NOMO-1 treated with DMSO at 0.1 percent for 48 hours (cell line): ENCODE results near the gene CD34.

ENCODE experiments used
- DNase-seq: peaks from one replicate; lab custom pipeline; 2025; ENCODE audit not compliant: unreplicated experiment; lab: John Stamatoyannopoulos, UW

Gene CD34

DNA sequence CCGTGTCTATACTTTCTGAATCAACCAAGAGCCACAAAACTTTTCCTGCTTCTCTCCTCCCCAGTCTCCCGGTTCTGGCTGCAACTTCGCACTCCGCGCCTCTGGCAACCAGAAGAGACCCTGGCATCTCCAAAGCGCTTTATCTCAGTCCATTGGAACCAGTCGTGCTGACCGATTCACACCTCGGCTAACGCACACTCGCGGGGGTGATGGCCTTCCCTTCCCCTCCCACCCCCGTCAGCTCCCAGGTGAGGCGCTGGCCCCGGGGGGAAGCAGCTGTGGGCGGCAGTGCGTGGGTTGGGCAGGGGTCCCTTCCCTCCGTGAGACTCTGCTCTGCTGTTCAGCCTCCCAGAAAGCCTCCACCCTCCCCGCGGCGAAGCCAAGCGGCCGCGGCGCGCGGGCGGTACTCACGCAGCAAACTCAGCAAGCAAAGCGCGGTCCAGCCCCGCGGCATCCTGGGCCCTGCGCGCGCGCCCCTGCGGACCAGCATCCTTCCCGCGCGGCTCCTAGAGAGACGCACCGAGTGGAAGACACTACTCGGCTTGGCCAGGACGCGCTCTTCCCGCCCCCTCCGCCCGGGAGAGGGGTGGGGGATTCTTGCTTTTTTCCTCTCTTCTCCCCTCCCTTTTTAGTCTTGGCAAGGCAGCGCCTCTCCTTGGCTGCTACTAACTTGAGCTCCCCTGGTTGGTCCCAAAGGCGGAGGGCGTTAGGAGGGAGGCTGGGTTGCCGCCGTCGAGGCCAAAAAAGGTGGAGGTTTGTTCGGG is at the start of gene CD34:
CD34 (minus strand) TSS at position 535 of the 764 bp plus-strand sequence; CDS start at position 490, 45 bp downstream.
- DNase-seq = no peak

DNA sequence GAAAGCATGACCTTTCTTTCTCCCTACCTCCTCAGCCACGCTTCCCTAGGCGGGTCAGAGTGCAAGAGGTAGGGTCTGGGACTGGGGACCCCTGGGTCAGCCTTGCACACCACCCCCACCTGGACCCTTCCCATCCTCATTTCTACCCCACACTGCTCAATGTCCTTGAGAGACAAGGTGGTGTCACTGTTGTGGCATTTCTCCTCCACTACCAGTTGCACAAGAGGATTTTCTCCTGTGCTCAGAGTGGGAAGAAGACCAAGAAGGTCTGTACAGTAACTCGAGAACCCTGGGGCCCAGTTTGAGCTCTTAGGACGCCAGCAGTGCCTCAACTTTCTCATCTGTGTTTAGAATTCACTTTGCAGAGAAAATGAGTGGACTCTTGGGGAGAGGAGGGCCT is 49.4 kb upstream of the CD34 start:
- DNase-seq = no peak

DNA sequence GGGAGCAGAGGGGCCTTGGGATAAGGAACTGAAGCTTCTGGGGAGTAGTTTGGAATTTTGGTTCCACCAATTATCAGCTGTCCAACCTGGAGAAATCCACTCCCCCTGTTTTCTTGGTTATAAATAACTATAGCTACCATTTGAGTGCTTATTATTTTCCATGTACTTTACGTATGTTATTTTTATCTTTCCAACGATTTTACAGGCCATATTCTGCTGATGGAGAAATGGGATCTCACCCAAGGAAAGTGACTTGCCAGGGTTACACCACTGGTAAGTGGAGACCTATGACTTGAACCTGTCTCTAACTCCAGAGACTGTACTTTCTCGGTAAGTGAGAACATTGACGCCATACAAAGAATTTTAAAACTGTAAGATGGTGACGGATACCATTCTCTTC is 49.0 kb upstream of the CD34 start:
- no peak for DNase-seq

GRCh38 chr1:207959141-207959825 is 48.4 kb upstream of the CD34 start:
- DNase-seq = no peak

GRCh38 chr1:207958376-207959139 is 47.6 kb upstream of the CD34 start:
- no peak for DNase-seq

GRCh38 chr1:207956986-207957385 is 46.1 kb upstream of the CD34 start:
- no peak for DNase-seq

DNA sequence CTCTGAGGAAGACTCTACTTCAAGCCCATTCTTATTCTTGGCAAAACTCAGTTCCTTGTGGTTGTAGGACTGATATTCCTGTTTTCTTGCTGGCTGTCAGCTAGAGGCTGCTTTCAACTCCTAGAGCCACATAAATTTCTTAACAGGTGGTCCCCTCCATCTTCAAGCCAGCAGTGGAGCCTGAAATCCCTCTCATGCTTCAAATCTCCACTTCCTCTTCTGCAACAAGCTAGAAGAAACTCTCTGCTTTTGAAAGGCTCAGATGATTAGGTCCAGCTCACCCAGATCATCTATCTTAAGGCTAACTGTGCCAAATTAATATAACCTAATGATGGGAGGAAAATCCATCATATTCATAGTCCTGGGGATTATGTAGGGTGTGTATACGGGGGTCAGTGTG is 43.2 kb upstream of the CD34 start:
- DNase-seq = no peak

DNA sequence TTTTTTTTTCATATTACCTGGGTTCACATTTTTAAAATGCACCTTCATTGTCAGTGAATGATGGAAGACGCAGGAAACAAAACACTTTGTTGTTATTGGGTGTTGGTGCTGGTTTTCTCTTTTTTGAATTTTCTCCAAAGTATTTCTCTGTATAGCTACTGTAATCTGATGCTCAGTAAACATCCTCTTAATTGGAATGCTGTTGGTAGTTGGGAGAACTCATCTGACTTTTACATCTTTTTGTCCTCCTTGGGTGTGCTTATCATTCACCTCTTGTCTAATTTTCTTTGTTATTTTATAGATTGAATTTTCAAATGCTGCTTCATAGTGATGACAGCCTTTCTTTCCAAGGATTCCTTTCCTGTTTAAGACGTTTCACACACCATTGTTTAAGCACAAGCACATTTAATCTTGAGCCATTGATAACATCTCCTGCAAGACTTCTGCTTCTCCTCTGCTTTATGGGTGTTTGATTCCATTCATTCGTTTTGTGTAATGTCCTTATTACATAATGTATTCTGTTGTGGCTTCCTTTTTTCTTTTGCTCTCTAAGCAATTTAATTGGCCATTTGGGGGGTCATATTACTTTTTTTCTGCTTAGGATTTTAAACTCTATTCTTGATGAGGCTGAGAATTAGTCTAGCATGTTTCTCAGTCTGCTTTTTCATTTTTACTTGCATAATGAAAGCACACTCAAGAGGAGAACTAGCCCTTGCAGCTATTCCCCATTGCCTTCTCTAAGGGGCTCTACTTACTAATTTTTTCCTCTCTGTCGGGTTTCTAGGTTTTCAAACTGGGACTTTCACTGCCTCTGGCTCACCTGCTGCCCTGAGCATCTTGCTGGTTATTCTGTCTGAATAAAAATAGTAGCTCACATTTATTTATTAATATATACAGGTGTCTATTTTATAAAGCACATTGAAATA is 42.0 kb upstream of the CD34 start:
- DNase-seq = peak; percentile 66

DNA sequence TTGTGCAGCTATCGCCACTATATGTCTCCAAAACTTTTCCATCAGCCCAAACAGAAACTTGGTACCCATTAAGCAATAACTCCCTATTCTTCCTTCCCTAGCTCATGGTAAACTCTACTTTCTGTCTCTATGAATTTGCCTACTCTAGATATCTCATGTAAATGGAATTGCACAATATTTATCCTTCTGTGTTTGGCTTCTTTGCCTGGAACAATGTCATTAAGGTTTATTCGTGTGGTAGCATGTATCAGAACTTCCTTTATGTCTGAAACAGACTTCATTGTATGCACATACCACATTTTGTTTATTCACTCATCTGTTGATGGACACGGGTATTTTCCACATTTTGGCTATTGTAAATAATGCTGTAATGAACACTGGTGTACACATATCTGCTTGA is 40.7 kb upstream of the CD34 start:
- DNase-seq = no peak

DNA sequence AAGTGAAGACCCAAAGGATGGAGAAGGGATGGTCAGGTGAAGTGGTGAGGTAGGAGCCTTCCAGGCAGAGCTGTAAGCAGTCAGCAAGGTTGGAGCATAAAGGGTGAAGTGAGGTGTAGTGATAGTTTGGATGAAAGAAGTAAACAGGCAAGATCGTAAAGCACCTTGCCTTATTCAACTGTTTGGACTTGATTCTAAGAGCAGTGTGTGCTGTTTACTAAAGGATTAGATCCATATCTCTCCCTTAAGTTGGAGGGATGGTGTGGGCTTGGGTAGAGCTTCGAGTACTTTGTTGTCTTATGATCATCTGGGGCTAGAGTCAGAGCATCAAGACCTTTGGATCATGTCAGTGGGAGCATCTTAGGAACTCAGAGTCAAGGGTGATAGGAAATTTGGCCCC is 39.8 kb upstream of the CD34 start:
- DNase-seq = no peak

- DNase-seq = no peak
These were observed 38.8 kb upstream of the CD34 start for GRCh38 chr1:207949571-207950195.

- no peak for DNase-seq
These were observed 37.8 kb upstream of the CD34 start for GRCh38 chr1:207948536-207949250.

DNA sequence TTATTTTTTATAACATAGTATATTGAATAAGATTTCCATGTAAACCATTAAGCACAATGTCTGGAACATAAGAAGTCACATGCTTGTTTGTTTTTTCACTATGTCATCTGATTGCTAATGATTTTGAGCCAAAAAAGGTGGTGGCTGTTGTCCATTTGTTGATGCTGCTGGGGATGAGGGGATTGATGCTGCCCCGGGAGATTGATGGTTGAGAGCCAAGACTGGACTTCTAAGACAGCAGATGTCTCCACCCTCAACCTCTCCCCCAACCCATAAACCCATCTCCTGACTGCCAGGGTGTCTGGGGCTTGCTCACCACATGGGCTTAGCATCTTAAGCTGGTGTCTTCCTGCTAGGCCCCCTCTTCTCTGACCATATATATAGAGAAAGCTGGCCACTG is 35.8 kb upstream of the CD34 start:
- DNase-seq = no peak

DNA sequence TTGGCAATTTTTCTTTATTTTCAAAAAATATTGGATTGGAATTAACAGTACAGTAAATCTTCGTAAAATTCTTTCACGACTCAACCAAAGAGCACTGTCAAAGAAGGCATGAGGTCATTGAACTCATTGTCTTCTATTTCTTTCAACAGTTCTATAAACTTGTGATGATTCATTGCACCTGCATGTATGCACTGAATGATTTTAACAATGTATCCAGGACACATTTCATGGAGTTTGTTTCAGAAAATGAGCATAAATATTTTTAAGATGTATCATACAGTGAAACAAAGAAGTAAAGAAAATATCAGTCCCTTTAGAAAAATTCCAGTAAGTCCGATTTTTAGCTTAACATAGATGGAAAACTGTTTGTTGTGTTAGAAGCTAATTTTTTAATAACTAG is 33.6 kb upstream of the CD34 start:
- no peak for DNase-seq

DNA sequence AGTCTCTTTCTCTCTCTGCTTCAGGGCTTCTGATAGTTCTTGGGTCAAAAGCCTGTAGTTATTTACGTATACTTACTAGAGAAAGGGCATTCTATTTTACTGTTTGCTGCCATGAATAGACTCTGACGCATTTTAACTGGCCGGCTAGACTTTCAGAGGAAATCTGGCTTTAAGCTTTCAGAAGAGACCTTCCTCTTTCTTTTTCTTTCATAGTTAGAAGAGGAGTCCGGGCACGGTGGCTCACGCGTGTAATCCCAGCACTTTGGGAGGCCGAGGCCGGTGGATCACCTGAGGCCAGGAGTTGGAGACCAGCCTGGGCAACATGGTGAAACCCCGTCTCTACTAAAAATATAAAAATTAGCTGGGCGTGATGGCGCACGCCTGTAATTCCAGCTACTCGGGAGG is 31.4 kb upstream of the CD34 start:
- DNase-seq = peak; percentile 68

- DNase-seq = no peak
These were observed 30.7 kb upstream of the CD34 start for GRCh38 chr1:207941665-207942064.

DNA sequence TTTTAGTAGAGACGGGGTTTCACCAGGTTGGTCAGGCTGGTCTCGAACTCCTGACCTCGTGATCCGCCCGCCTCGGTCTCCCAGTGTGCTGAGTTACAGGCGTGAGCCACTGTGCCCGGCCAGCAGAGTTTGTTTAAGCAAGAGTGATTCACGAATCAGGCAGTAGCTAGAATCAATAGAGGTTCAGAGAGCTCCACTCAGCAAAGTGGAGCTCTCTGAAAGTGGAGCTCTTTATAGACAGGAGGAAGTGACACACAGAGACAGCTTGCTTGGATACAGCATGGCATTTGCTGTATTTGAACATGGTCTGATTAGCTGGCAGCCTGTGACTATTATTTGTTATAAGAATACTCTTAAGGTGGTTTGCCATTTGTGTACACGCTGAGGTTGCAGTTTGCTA is 27.1 kb upstream of the CD34 start:
- DNase-seq = no peak

DNA sequence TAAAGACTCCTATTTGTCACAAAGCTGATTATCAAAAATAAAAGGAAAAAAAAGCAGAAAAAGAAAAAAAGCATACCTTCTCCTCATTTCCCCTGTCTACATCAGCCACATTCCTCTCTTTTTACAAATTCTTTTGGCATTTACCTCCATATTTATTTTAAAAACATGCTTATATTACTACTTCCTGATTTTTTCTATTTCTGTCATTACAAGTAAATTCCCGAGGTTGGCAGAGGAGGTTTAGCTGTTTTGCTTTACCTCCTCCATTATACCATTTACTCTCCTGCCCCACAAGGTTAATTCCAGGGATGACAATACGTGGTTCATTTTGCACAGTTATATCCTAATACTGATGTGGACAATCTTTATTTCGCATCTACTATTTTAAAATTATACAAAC is 26.3 kb upstream of the CD34 start:
- DNase-seq = no peak

- no peak for DNase-seq
These were observed 24.2 kb upstream of the CD34 start for GRCh38 chr1:207935166-207935583.
